Hematopoietic multipotent progenitor cell treated with erythropoietin and hydrocortisone succinate and interleukin-3 and kit ligand, for 15 days (in vitro differentiated cells): ENCODE measurements around the gene GGN.
"Not testable (repeated sequence)": the region's sequence is repeated elsewhere in the genome, so short reads cannot be mapped to it uniquely, and the experiment has no call there.

Experiments
- DNase-seq: peaks from one replicate; pipeline ENCODE4 v3.0.0-alpha.2; 2015; ENCODE audit warnings: low spot score

GGN gene, protein sequence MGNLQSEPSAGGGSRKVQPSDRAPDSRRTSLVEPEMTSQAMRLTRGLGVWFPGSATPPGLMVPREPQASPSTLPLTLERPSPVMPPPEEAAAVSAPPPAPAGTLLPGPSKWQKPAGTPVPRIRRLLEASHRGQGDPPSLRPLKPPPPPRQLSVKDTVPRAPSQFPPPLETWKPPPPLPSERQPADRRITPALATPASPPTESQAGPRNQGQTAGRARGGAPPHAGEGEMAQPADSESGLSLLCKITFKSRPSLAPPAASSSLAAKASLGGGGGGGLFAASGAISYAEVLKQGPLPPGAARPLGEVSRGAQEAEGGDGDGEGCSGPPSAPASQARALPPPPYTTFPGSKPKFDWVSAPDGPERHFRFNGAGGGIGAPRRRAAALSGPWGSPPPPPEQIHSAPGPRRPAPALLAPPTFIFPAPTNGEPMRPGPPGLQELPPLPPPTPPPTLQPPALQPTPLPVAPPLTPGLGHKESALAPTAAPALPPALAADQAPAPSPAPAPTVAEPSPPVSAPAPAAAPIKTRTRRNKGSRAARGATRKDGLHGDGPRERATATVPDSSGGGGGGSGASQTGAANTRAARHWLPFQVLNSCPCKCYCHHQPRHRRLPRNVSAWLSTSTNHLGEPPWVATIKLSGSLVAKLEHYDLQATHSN

GRCh38 chr19:38387550-38388348 is at the start of gene GGN:
Gene GGN (minus strand): TSS chr19:38388034. CDS start chr19:38387261, 773 bp downstream.
- peak; percentile 74 for DNase-seq

- no peak for DNase-seq
These were observed 49.5 kb upstream of the GGN start for GRCh38 chr19:38437295-38437694.

- DNase-seq = no peak
These were observed 46.8 kb upstream of the GGN start for GRCh38 chr19:38434549-38435051.

DNA sequence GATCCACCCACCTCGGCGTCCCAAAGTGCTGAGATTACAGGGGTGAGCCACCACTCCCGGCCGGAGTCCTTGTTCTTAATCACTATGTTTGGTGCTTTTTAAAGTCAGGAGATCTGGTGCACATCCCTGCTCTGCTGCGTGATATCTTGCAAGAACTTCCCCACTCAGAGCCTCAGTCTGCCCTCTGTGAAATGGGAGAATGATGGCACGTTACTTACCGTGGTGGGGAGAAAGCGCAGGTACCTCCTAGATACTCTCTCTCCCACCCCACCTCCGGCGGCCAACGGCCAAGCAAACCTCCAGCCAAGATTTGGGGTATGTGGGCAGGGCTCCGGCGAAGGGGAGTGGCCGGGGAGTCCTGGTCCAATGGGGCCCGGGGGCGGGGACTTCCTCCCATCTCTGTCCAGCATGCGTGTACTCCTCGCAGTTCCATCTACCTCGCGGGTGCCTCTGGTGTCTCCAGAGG is 45.5 kb upstream of the GGN start, which contains the start of gene RYR1:
RYR1 (plus strand) TSS at position 424 of the 466 bp plus-strand sequence. CDS start 139 bp downstream, outside the sequence.
- DNase-seq = peak; percentile 7

DNA sequence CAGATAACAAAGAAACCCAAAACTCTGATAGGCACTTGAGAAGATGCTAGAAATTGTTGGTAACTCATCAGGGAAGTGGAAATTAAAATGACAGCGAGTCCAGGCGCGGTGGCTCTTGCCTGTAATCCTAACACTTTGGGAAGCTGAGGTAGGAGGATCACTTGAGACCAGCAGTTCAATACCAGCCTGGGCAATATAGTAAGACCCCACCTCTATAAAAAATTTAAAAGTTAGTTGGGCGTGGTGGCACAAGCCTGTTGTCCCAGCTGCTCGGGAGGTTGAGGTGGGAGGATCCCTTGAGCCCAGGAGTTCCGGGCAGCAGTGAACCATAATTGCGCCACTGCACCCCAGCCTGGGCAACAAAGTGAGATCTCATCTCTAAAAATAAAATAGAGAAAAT is 43.1 kb upstream of the GGN start:
- no peak for DNase-seq

DNA sequence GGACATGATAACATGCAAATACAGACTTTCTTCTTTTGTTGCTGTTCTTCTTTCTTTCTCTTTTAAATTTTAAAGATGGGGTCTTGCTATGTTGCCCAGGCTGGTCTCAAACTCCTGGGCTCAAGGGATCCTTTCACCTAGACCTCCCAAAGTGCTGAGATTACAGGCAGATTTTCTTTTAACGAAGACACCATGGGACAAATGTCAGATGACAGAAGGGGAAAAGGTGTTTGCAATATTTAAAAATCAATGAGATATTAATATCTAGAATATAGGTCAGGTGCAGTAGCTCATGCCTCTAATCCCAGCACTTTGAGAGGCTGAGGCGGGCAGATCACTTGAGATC is 42.0 kb upstream of the GGN start:
- DNase-seq = no peak

GRCh38 chr19:38429055-38429810 is 41.4 kb upstream of the GGN start:
- DNase-seq = no peak

- not testable (repeated sequence) for DNase-seq
These were observed 39.3 kb upstream of the GGN start for GRCh38 chr19:38427035-38427677.

DNA sequence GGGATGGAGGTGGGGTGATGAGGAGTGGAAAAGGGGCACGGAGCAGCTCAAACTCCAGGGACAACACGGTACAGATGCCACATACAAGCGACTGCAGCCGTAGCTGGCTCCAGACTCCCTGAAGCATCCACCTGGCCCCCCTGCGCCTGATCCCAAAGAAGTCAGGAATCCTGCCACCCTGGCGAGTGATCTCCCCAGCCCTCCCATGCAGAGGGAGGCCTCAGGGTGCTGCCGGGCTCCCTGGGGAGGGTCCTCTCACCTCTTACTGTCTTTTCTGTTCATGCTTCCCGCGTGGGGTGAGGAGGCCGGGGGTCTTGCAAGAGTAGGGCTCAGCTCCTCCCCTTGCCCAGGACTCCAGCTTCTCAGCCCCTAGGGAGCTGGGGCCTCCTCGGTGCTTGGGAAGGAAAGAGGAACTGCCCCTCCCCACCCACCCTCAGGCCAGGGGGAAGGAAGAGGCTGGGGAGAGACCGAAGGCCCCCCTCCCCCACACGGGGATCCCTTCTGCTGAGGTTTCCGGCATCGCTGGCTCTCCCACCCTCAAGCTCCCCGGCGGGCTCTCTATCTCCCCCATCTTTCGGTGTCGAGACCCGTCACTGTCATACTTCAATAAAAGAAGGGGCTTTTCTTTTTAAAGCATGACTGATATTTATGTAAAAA is 38.1 kb upstream of the GGN start, which contains the start of gene RASGRP4:
RASGRP4 (minus strand) TSS at position 410 of the 657 bp plus-strand sequence; CDS start at position 282, 128 bp downstream.
- DNase-seq = no peak

- no peak for DNase-seq
These were observed 37.5 kb upstream of the GGN start for GRCh38 chr19:38425222-38425809.

- no peak for DNase-seq
These were observed 36.4 kb upstream of the GGN start for GRCh38 chr19:38424272-38424671.

DNA sequence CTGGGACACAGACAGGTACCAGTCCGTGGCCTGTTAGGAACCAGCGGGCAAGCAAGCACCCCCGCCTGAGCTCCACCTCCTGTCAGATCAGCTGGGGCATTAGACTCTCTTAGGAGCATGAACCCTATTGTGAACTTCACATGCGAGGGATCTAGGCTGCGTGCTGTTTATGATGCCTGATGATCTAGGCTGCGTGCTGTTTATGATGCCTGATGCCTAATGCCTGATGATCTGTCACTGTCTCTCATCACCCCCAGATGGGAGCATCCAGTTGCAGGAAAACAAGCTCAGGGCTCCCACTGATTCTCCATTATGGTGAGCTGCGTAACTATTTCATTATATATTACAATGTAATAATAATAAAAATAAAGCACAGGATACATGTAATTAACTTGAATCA is 34.6 kb upstream of the GGN start:
- DNase-seq = no peak

- DNase-seq = no peak
These were observed 34.0 kb upstream of the GGN start for GRCh38 chr19:38421856-38422255.

GRCh38 chr19:38420935-38421334 is 33.1 kb upstream of the GGN start:
- DNase-seq = no peak

GRCh38 chr19:38417544-38418506 is 30.0 kb upstream of the GGN start:
- peak; percentile 15 for DNase-seq

DNA sequence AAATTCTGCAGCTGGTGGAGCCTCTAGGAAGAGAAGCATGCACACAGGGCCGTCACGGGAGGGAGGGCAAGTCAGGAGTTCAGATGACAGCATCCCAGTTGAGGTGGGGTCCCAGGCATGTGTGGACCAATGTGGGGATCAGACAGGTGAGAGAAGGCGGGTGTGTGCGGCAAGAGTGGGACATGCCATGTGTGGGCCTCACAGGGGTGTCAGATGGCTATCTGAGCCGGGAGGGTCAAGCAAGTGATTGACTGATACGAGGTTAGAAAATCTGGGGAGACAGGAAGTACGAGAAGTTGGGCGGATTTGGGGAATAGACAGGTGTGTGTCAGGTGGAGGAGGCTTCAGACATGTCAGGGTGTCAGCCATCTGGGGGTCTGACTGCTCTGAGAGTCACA is 29.3 kb upstream of the GGN start:
- no peak for DNase-seq

DNA sequence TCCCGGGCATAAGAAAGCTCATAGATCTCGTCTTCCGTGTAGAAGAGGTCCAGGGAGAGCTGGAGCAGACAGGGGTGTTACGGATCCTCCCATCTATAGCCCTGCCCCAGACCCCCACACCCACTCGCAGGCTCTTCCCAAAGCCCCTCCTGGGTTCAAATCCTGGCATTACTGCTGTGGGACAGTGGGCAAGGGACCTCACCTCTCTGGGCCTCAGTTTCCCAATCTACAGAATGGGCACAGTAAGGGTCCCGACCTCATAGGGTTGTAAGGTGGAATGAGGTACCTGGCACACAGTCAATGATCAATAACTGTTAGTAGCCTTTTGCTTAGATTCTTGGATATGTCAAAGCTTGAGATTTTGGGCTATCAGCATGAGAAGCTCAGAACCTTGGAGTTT is 25.6 kb upstream of the GGN start:
- DNase-seq = no peak

- DNase-seq = no peak
These were observed 25.1 kb upstream of the GGN start for GRCh38 chr19:38412961-38413360.

GRCh38 chr19:38412491-38412890 is 24.7 kb upstream of the GGN start:
- no peak for DNase-seq
